DND-41 (cell line): ENCODE measurements around the gene KIRREL3.

Experiments used
- CTCF ChIP-seq: IDR thresholded peaks from 2 replicates; pipeline ENCODE4 v1.5.1; 2012; ENCODE audit warnings: borderline replicate concordance, low read length, moderate library complexity, mild to moderate bottlenecking; ENCODE audit not compliant: poor library complexity, severe bottlenecking; ENCODE audit errors: extremely low read depth
- EZH2 ChIP-seq: IDR thresholded peaks from 3 replicates; pipeline ENCODE4 v1.6.1; 2012; ENCODE audit warnings: borderline replicate concordance, low read depth, mild to moderate bottlenecking, moderate library complexity, low read length, inconsistent platforms; ENCODE audit not compliant: severe bottlenecking

DNA sequence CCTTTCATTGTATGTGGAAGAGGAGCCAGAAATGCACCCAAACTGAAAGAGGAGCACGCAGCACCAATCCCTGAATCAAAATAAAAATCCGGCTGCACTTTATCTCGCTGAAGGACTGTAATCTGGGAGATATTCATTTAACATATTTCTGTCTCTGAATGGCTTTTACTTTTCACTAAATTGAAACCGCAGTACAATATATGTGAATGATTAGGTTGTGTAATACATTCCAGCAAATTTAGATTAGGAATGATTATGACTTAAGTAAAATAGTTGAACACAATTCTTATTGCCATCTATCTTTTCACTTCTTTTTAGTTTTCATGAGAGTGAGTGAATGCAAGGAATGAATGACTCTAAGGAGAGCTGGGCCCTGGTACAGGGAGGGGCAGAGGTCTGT is 413.0 kb downstream of the KIRREL3 start:
- TF ChIP-seq EZH2 = no peak
- TF ChIP-seq CTCF = no peak
